ENCODE measurements around the gene ATP8A1. TPM values are rescaled to one million over a fixed set of nuclear protein-coding genes. Genes with fewer than 3 reads are reported as not detected.

ATP8A1 gene
- total RNA-seq, 1 experiment from 2014 or later: 0.42 TPM

DNA sequence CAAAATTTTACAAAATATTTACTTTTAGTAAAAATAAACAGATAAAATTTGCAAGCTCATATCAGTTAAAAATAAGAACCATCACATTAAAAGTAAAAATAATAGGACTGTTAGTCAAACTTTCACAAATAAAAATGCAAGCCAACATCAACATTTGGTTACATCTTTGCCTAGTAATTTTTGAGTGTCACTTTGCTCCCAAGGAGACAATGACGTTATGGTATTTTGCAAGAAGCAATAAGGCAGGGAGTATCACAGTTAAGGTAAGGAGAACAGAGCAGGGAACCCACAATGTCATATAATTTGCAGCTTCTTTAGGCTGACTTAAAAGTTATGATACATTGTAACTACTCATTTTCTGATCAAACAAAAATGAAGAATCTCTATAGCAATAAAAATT lies 98.7 kb downstream of the ATP8A1 start:
- no peaks in the 10 kb centered on the region for H3K4me1 ChIP-seq (replicated peaks)
- no peaks in the 10 kb centered on the region for H3K27me3 ChIP-seq (replicated peaks)
- H3K4me3 ChIP-seq: no peak overlapping the region
- H3K27ac ChIP-seq: no peak overlapping the region
- H3K9me3 ChIP-seq (replicated peaks): no peaks in the 10 kb centered on the region
- DNase-seq (ENCODE audit: low read depth in 1 of 2, low spot score in 2 of 2): no peak
- no peaks in the 10 kb centered on the region for H3K36me3 ChIP-seq

DNA sequence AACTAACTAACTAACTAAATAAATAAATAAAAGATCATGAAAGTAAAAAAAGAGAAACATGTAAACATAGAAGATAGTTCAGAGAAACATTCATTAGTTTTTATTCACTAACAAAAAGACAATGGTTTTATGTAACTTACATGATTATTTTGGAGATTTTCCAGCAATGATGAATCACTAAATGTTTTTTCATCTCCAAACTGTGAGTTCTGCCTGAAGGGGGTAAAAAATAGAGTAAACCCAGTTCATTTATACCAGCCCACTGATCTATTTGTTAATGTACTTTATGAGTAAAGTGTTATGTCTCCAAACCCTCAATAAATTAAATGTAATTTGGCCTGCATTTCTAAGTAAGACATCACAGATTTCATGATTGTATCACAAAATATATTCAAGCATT lies 101.1 kb downstream of the ATP8A1 start:
- Histone ChIP-seq H3K27me3 (replicated peaks) (no peaks in the 10 kb centered on the region), H3K9me3 (replicated peaks) (no peaks in the 10 kb centered on the region), H3K4me3 (no peak overlapping the region), H3K36me3 (no peaks in the 10 kb centered on the region), H3K27ac (no peak overlapping the region), H3K4me1 (replicated peaks) (no peaks in the 10 kb centered on the region)
- DNase-seq (ENCODE audit: low read depth in 1 of 2, low spot score in 2 of 2): no peak

DNA sequence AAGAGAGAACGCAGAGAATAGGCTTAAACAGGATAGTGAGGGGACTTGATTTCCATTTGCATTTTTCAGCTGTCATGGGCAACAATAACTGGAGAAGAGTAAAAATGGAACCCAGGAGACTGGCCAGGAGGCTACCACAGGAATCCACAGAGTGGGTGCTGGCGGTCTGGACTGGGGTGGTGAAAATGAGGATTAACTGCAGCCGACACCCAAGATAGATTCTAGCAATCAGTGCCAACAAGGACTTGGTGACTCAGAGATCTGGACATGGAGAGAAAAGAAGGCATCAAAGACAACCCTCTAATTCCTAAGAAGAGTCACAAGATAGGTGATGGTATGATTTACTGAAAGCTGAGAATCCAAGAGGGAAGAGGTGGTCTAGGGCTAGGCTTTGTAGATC lies 102.8 kb downstream of the ATP8A1 start:
- no peaks in the 10 kb centered on the region for H3K36me3 ChIP-seq
- no peaks in the 10 kb centered on the region for H3K9me3 ChIP-seq (replicated peaks)
- H3K27me3 ChIP-seq (replicated peaks): no peaks in the 10 kb centered on the region
- no peak overlapping the region for H3K4me3 ChIP-seq
- H3K27ac ChIP-seq: no peak overlapping the region
- H3K4me1 ChIP-seq (replicated peaks): no peaks in the 10 kb centered on the region
- no peak for DNase-seq (ENCODE audit: low read depth in 1 of 2, low spot score in 2 of 2)

DNA sequence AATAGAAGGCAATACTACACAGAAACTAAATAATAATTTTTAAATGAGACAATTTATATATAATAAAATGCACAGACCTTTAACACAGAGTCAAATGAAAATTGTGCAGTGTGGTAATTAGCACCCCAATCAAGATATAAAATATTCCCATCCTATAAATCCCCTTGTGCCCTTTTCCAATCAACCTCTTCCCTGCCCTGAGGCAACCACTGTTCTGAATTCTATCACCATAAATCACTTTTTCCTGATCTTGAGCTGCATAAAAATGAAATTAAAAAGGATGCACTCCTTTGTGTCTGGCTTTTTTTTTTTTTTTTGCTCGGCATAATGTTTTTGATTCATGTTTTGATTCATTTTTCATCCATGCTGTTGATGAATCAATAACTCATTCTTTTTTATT lies 107.0 kb downstream of the ATP8A1 start:
- Histone ChIP-seq H3K36me3 (no peaks in the 10 kb centered on the region), H3K27ac (no peak overlapping the region), H3K9me3 (replicated peaks) (no peaks in the 10 kb centered on the region), H3K4me1 (replicated peaks) (no peaks in the 10 kb centered on the region), H3K27me3 (replicated peaks) (no peaks in the 10 kb centered on the region), H3K4me3 (no peak overlapping the region)
- DNase-seq (ENCODE audit: low read depth in 1 of 2, low spot score in 2 of 2): no peak

DNA sequence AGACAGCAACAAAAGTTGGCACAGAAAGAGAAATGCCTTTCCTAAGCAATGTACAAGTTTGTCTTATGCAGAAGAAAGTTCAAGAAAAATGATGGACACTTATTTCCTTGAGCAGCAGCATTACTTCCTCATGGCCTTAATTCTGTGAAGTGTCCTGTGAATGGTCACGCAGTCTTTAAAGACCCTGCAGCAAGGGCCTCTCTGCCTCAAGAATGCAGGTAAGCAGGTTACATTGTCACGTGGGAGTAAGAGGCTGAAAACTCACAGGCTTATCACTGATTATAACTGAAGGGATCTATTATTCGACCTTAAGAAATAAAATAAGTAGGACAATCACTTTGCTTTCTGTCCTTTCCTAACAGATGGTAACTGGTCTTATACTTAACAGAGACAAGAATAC lies 109.1 kb downstream of the ATP8A1 start:
- H3K4me3 ChIP-seq: no peak overlapping the region
- no peaks in the 10 kb centered on the region for H3K27me3 ChIP-seq (replicated peaks)
- H3K9me3 ChIP-seq (replicated peaks): no peaks in the 10 kb centered on the region
- H3K27ac ChIP-seq: no peak overlapping the region
- no peaks in the 10 kb centered on the region for H3K4me1 ChIP-seq (replicated peaks)
- no peak for DNase-seq (ENCODE audit: low read depth in 1 of 2, low spot score in 2 of 2)
- H3K36me3 ChIP-seq: no peaks in the 10 kb centered on the region

DNA sequence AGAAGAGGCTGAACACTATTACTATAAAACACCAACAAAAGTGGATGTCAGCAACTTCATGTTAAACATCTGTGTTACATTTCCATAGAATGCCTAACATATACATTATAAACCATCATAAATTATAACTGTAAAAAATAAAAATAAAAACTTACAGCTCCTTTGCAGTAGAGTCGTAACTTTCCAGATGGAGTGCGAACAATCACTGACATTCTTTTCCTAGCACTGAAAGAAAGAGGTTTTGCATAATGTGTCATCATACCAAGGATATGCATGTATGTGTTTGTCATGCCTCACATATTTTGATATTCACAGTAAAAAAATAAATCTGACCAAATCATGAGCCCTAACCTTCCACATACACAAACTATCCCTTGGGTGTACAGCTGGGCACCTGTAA lies 113.1 kb downstream of the ATP8A1 start:
- no peaks in the 10 kb centered on the region for H3K36me3 ChIP-seq
- H3K27me3 ChIP-seq (replicated peaks): no peaks in the 10 kb centered on the region
- no peak overlapping the region for H3K4me3 ChIP-seq
- H3K4me1 ChIP-seq (replicated peaks): no peaks in the 10 kb centered on the region
- no peak overlapping the region for H3K27ac ChIP-seq
- no peak for DNase-seq (ENCODE audit: low read depth in 1 of 2, low spot score in 2 of 2)
- no peaks in the 10 kb centered on the region for H3K9me3 ChIP-seq (replicated peaks)

DNA sequence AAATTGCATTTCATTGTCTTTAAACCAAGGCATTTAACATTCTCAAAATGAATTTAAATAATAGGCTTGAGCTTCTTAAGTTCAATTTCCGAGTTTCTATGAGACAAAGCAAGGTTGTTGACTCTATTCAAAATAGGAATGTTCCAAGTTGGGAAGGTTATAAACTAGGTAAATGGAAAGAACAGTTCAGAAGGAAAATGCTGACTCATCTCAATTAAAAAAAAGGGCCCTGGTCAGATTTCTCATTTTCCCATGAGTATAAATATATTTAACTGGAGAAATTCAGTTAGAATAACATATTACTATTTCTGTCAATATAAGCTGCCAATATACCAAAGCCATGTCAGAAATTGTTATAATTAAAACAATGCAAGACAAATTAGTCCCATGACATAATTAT lies 113.8 kb downstream of the ATP8A1 start:
- DNase-seq (ENCODE audit: low read depth in 1 of 2, low spot score in 2 of 2): no peak
- H3K27me3 ChIP-seq (replicated peaks): no peaks in the 10 kb centered on the region
- H3K4me1 ChIP-seq (replicated peaks): no peaks in the 10 kb centered on the region
- H3K36me3 ChIP-seq: no peaks in the 10 kb centered on the region
- H3K4me3 ChIP-seq: no peak overlapping the region
- H3K27ac ChIP-seq: no peak overlapping the region
- no peaks in the 10 kb centered on the region for H3K9me3 ChIP-seq (replicated peaks)

DNA sequence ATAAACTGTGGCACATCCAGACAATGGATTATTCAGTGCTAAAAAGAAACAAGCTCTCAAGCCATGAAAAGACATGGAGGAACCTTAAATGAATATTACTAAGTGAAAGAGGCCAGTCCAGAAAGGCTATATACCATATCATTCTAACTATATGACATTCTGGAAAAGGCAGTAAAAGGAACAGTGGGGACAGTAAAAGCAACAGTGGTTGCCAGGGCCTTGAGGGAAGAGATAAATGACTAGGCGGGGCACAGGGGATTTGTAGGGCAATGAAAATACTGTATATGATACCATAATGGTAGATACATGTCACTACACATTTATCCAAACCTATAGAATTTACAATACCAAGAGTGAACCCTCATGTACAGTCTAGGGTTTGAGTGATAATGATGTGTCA lies 115.3 kb downstream of the ATP8A1 start:
- H3K36me3 ChIP-seq: no peaks in the 10 kb centered on the region

DNA sequence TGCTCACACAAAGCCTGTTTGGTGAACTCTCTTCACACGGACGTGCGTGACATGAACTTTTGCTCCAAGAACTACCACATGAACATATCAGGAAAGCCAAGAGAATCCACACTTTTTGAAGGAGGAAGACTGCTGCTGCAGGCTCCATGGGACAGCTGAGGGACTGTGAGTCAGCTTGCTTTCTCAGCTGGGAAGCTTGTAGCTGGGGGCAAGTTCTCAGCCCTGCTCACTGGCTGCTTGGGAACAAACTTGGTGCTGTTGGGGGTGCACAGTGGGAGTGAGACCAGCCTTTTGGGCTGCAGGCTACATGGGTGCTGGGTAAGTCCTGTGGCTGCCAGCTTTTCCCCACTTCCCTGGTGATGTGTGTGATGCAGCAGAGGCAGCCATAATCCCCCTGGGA lies 123.9 kb downstream of the ATP8A1 start:
- Histone ChIP-seq H3K36me3 (no peaks in the 10 kb centered on the region), H3K9me3 (replicated peaks) (no peaks in the 10 kb centered on the region), H3K27ac (no peak overlapping the region), H3K4me3 (no peak overlapping the region), H3K27me3 (replicated peaks) (no peaks in the 10 kb centered on the region), H3K4me1 (replicated peaks) (no peaks in the 10 kb centered on the region)
- DNase-seq (ENCODE audit: low read depth in 1 of 2, low spot score in 2 of 2): no peak

More for the DNA sequence above, 115.3 kb downstream of the ATP8A1 start:
- no peak for DNase-seq (ENCODE audit: low read depth in 1 of 2, low spot score in 2 of 2)
- Histone ChIP-seq H3K9me3 (replicated peaks) (no peaks in the 10 kb centered on the region), H3K4me3 (no peak overlapping the region), H3K27me3 (replicated peaks) (no peaks in the 10 kb centered on the region), H3K27ac (no peak overlapping the region), H3K4me1 (replicated peaks) (no peaks in the 10 kb centered on the region)

DNA sequence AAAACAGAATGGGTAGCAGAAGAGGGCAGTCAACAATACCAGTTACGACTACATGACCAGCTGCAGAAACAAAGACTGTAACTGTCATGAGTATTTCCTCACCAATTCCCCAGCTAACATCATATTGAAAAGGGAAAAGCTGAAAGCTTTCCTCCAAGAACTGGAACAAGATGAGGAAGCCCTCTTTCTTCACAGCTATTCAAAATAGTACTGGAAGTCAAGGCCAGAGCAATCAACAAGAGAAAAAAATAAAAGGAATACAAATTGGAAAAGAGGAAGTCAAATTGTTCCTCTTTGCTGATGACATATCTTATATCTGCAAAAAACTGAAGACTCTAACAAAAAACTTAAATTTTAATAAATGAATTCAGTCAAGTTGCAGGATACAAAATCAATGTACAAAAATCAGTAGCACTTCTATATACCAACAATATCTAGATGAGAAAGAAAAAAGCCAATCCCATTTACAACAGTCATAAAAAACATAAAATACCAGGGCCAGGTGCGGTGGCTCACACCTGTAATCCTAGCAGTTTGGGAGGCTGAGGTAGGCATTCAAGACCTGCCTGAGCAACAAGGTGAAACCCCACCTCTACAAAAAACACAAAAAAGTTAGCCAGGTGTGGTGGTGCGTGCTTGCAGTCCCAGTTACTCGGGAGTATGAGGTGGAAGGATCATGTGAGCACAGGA lies 125.4 kb downstream of the ATP8A1 start:
- no peaks in the 10 kb centered on the region for H3K9me3 ChIP-seq (replicated peaks)
- no peaks in the 10 kb centered on the region for H3K36me3 ChIP-seq
- no peak overlapping the region for H3K27ac ChIP-seq
- H3K4me3 ChIP-seq: no peak overlapping the region
- no peak for DNase-seq (ENCODE audit: low read depth in 1 of 2, low spot score in 2 of 2)
- no peaks in the 10 kb centered on the region for H3K27me3 ChIP-seq (replicated peaks)
- H3K4me1 ChIP-seq (replicated peaks): no peaks in the 10 kb centered on the region

DNA sequence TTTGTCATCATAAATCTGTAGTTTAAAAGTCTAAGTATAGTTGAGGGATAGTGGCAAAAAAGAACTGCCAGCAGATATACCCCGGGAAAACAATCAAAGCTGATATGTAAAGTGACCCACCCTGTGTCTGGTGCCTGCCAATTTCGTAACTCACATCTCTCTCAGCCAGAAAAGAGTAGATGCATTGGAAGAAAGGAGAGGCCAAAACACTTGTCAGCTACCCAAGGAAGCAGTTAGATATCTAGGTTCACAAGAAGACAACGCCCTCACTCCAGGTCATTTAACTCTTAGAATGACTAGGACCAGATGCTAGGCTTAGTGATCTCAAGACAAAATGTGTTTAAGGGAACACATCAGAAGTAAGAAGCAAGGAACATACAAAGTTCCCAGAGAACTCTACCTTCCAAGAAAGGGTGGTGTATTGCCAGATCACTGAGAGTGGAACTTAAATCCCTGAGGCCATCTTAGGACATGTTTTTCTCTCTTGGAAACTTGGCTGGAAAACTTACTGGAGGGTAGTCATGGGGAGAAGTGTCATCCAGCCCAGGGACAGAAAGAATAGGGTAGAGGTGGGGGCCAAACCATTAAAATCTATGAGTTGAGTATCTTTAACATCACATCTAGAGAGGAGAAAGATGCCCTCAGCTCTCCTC lies 133.7 kb downstream of the ATP8A1 start:
- H3K9me3 ChIP-seq (replicated peaks): no peaks in the 10 kb centered on the region
- H3K4me3 ChIP-seq: no peak overlapping the region
- no peaks in the 10 kb centered on the region for H3K36me3 ChIP-seq
- no peak overlapping the region for H3K27ac ChIP-seq
- no peaks in the 10 kb centered on the region for H3K27me3 ChIP-seq (replicated peaks)
- H3K4me1 ChIP-seq (replicated peaks): no peaks in the 10 kb centered on the region
- DNase-seq (ENCODE audit: low read depth in 1 of 2, low spot score in 2 of 2): no peak

DNA sequence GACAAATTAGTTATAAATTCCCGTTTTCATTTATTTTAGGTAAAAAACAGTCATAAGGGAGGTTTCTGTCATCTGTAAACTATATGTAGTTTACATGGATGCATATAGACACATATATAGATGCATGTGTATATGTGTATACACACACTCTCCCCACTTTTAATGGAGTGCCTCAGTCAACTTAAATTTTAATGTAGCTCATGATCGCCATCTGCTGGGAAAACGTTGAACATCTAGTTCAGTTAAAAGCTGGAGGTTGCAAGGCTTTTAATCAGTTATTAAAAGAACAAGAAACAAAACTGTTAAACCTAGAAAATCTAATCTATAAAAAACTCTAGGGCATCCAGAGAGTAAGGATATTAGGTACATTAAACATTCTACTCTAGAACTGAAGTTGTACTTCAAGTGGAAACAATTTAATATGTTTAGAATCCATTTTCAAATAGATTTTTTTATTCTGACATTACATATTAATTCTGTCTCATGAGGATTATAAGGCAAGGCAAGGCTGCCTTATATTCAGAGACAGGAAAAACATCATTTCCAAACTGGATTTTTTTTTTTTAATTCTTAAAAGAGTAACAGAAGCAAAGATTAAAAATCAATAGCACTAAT lies 137.0 kb downstream of the ATP8A1 start:
- peak in 1 of 2 experiments; percentile 10 for DNase-seq (ENCODE audit: low read depth in 1 of 2, low spot score in 2 of 2)

DNA sequence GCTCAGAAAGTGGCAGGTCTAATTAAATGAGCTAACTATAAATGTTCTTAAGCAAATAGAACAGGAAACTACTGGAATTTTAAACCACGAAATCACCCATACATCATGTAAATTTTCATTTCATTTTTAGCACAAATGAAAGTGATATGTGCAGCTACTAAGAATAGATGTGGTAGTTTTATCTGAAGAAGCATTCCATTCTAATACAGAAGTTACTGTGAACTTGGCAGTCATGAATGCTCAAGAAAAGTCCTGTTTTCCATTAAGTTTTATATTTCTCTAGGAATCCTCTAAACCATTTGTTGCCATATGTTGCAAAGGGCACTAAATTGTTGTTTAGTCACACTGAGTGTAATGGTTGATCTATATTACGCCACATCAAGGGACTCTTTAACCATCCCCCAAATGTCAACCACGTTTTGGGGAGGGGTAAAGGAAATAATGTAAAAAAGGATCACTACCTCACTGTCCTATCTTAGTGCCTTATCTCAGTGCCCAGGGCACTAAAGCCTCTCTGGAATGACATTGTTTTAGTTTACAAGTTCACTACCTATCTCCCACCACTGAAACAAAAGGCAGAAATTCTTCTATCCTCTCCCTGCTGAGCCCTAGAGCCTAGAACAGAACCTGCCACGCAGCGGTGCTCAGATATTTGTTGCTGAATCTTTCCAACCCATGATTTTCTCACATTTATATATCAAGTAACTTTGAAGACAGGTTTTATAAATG lies 141.6 kb downstream of the ATP8A1 start:
- DNase-seq (ENCODE audit: low read depth in 1 of 2, low spot score in 2 of 2): no peak
- Histone ChIP-seq H3K4me1 (replicated peaks) (no peaks in the 10 kb centered on the region), H3K36me3 (no peaks in the 10 kb centered on the region), H3K4me3 (no peak overlapping the region), H3K27me3 (replicated peaks) (no peaks in the 10 kb centered on the region), H3K27ac (no peak overlapping the region), H3K9me3 (replicated peaks) (no peaks in the 10 kb centered on the region)

More for the DNA sequence above, 137.0 kb downstream of the ATP8A1 start:
- no peaks in the 10 kb centered on the region for H3K36me3 ChIP-seq
- H3K9me3 ChIP-seq (replicated peaks): no peaks in the 10 kb centered on the region
- no peaks in the 10 kb centered on the region for H3K27me3 ChIP-seq (replicated peaks)
- no peak overlapping the region for H3K27ac ChIP-seq
- no peaks in the 10 kb centered on the region for H3K4me1 ChIP-seq (replicated peaks)
- no peak overlapping the region for H3K4me3 ChIP-seq

All from SJSA1 (cell line).